HG03103 (cell line): ENCODE data around the gene DIS3L2.
"Not testable (repeated sequence)": the region's sequence is repeated elsewhere in the genome, so short reads cannot be mapped to it uniquely, and the experiment has no call there.

ENCODE experiments used
- ATAC-seq: cut with Tn5 transposase; IDR thresholded peaks from one replicate; pipeline ENCODE4 v1.9.1; 2021; ENCODE audit warnings: low read depth; ENCODE audit not compliant: unreplicated experiment

DIS3L2 gene

GRCh38 chr2:232378735-232379151, 417.2 kb downstream of the DIS3L2 start, which contains the start of gene ALPP:
Gene ALPP (plus strand): TSS chr2:232378751. CDS start chr2:232378803, 52 bp downstream.
- not testable (repeated sequence) for ATAC-seq

- ATAC-seq, result not testable (repeated sequence)
Observed at GRCh38 chr2:232379610-232380590, 418.4 kb downstream of the DIS3L2 start.

- ATAC-seq, result not testable (repeated sequence)
Observed at GRCh38 chr2:232381204-232382031, 419.9 kb downstream of the DIS3L2 start.

GRCh38 chr2:232382331-232383225, 421.1 kb downstream of the DIS3L2 start:
- no peak for ATAC-seq

- ATAC-seq, result no peak
Observed at GRCh38 chr2:232384466-232384865, 423.0 kb downstream of the DIS3L2 start.

GRCh38 chr2:232385058-232385457, 423.5 kb downstream of the DIS3L2 start:
- not testable (repeated sequence) for ATAC-seq

GRCh38 chr2:232385660-232386489, 424.4 kb downstream of the DIS3L2 start:
- no peak for ATAC-seq

GRCh38 chr2:232386490-232386739, 424.9 kb downstream of the DIS3L2 start:
- ATAC-seq, result no peak
